ENCODE measurements around the gene TRIO.

Gene TRIO

GRCh38 chr5:14148483-14148882, 5.3 kb downstream of the TRIO start:
- no peak for DNase-seq (ENCODE audit: low read depth)

GRCh38 chr5:14148890-14149671, 5.9 kb downstream of the TRIO start:
- no peak for DNase-seq (ENCODE audit: low read depth)

DNA sequence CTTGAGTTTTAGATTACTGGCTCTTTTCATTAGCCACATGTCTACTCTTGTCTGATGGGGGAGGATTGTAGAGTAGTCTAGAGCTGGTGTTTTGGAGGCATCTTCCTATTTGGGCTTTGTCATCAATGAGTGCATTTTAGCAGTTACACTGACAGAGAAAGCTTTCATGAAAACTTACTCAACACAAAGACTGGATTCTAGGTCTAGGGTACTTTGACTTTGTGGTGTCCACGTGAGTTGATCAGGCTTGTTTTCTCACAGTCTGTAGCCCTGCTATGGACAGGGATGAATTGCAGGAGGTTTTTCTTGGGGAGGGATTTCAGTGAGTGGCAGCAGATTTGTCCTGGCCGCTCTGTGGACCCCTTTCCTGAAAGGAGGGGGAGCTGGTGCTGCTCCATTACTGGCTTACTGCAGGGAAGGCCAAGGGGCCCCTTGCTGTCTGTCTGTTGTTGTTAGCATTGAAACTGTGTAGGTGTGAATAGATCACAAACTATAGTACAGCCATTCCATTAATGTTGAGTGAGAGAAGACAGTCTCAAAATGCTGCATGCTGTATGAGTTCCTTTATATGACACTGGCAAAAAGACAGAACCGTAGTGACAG, 6.6 kb downstream of the TRIO start:
- no peak for DNase-seq (ENCODE audit: low read depth)

DNA sequence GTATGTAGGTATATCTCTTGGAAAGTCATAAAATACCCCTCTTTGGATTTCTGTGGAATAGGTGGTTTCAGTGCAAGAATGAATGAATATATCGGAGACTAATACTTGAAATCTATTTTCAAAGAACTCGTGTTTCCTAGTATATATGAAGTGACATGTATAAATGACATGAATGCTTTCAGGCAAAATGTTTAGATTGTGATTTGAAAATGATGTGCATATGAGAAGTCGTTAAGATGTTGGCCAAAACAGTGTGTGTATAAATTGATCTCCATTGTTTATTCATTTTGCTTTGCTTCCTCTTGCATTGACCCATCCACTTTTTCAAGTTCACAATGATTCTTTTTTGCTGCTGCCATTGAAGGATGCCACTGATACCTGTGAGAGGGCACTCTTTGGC, 8.3 kb downstream of the TRIO start:
- DNase-seq (ENCODE audit: low read depth): no peak

GRCh38 chr5:14153071-14153864, 10.1 kb downstream of the TRIO start:
- no peak for DNase-seq (ENCODE audit: low read depth)

- DNase-seq (ENCODE audit: low read depth): peak; percentile 83
Measured at GRCh38 chr5:14153932-14154731, 11.0 kb downstream of the TRIO start.

DNA sequence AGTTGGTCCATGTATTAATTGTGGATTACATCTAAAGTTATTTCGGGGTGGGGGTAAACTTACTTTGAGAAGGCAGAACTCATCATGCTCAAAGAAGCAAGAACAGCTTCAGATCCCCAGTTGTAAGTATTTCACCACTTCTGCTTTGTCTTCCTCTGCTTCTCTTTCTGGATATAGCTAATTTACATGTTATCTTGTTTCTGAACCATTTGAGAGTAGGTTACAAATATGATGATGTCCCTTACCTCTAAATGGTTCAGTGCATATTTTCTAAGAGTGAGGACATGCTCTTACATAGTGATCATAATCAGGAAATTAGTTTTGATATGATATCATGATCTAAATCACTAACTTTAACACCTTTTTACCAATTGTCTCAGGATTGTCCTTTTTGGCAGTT, 11.9 kb downstream of the TRIO start:
- no peak for DNase-seq (ENCODE audit: low read depth)

- no peak for DNase-seq (ENCODE audit: low read depth)
Measured at GRCh38 chr5:14155739-14156138, 12.6 kb downstream of the TRIO start.

GRCh38 chr5:14156290-14156649, 13.1 kb downstream of the TRIO start:
- DNase-seq (ENCODE audit: low read depth): no peak

DNA sequence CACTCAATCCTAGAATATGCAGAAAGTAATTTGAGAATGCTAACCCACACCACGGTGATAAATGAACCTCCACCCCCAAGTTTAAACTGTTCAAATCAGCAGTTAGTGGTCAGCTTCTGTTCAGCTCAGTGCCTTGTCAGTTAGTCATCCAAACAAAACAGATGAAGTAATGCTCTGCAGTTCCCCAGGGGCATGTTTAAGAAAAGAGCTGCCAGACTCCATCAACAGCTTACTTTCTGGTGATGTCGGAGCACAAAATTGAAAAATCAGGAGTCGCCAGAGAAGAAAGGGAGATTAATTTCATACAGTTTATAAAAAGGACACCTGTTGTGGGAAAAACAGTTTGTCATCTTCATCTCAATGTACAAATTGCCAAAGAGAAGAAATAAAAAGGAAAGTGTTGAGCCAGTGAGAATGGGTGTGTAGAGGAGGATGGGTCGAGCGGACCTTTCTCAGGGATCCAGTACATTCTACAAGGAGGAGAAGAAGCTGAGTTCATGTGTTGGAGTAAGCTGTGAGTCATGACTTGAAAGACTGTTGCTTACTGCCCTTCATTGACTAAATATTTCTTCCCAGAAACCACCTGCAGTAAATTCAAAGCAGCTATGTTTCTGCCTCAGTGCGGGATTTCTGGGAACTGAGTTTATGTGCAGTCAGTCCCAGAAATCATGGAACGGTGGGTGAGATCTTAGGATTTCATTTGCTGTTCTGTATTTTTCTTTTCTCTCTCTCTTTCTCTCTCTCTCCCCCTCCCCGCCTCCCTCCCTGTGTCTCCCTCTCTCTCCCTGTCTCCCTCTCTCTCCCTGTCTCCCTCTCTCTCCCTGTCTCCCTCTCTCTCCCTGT, 13.7 kb downstream of the TRIO start:
- peak; percentile 95 for DNase-seq (ENCODE audit: low read depth)

DNA sequence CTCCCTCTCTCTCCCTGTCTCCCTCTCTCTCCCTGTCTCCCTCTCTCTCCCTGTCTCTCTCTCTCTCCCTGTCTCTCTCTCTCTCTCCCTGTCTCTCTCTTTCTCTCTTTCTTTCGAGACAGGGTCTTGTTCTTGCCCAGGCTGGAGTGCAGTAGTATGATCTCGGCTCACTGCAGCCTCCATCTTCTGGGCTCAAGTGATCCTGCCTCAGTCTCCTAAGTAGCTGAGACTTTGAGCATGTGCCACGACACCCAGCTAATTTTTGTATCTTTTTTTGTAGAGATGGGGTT, 14.3 kb downstream of the TRIO start:
- DNase-seq (ENCODE audit: low read depth): no peak

DNA sequence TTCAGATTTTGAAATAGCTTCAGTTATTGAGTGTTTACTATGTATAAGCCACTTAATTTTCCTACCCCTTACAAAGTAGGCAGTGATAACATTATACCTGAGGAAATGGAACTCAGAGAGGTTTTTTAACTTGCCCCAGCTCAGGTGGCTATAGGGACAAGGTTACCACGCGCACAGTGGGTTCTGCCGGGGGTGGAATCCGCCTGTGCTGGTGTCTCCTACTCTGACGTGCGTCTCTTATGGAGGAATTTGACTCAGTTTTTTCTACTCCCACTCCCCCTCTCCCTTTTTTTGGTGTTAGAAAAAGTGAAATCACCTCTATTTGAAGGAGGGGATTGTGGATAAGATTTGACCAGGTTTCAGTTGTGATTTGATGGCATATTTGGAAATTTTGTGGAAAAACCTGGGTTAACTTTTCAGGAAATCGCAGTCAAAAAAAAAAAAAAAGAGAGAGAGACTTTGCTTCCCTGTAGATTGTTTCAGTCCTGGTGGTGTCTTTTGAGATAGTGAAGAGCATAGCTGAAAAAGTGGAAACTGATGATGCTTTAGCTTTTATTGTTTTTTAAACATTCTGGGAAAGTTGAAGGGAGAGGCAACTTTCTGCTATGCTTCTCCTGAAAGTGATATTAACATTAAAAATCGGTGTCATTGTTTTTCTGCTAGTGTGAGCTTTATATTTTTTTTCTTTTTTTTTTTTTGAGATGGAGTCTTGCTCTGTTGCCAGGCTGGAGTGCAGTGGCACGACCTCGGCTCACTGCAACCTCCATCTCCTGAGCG, 15.9 kb downstream of the TRIO start:
- DNase-seq (ENCODE audit: low read depth): no peak

GRCh38 chr5:14161825-14162556, 18.8 kb downstream of the TRIO start:
- DNase-seq (ENCODE audit: low read depth): no peak

DNA sequence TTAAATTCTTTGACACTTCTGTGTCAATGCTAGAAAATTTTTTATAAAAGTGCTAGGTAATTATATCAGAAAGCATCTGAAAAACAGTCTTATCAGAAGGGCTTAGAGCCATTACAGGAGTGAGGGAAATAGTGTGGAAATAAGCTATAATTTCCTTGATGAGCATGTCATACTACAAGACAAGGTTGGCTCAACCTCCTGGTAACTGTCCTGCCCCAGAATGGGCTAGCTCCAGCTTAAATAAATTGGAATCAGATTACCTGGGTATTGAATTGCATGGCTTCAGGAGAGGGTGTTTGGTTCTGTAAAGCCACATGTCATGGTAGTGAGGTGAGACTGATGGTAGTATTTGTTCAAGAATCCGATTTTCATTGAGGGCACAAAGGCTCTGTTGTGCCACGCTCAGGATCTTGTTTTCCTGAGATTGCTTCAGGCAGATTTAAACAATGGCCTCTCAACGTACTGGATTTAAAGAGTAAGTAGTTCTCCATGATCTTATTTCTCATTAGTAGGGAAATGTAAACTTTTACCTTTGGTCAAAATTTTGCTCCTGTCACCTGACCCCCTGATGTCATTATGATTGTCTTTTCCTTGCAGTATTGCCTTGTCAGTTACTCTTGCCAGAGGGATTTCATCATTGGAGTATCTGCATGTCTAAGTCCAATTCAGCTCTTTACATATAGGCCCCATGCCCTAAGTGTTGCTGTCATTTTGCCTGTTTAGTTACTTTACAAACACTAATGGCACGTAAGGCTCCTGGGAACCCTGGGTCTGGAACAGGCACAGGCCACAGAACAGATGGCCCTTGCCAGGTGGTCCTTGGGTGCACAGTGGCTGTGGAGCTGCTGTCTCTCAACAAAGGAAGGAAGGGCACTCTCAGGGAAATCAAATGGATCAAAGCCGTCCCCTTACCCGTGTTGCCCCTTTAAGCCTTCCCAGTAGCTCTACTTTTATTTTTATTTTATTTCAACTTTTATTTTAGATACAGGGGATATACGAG, 21.3 kb downstream of the TRIO start:
- DNase-seq (ENCODE audit: low read depth): no peak

- DNase-seq (ENCODE audit: low read depth): peak; percentile 31
Measured at GRCh38 chr5:14165375-14166106, 22.4 kb downstream of the TRIO start.

GRCh38 chr5:14166437-14166836, 23.3 kb downstream of the TRIO start:
- no peak for DNase-seq (ENCODE audit: low read depth)

GRCh38 chr5:14167211-14167845, 24.2 kb downstream of the TRIO start:
- no peak for DNase-seq (ENCODE audit: low read depth)
